ENCODE data around the gene DSCAML1. TPM values are rescaled to one million over a fixed set of nuclear protein-coding genes. Genes with fewer than 3 reads are reported as not detected.

The DSCAML1 gene
- total RNA-seq, 1 donor, result not detected

GRCh38 chr11:117387992-117388755 lies 408.8 kb downstream of the DSCAML1 start:
- no peak for TF ChIP-seq CTCF (IDR thresholded peaks at IDR 0.05; ENCODE audit: insufficient read depth, low read depth, low read length)
- H3K4me3 ChIP-seq (ENCODE audit: low read depth, low read length), result no peak overlapping the region
- DNase-seq (ENCODE audit: low read depth), result peak; percentile 74

GRCh38 chr11:117385906-117386305 lies 411.1 kb downstream of the DSCAML1 start:
- DNase-seq (ENCODE audit: low read depth), result no peak
- no peak overlapping the region for H3K4me3 ChIP-seq (ENCODE audit: low read depth, low read length)
- TF ChIP-seq CTCF (IDR thresholded peaks at IDR 0.05; ENCODE audit: insufficient read depth, low read depth, low read length), result no peak

GRCh38 chr11:117385471-117385870 lies 411.5 kb downstream of the DSCAML1 start:
- no peak for DNase-seq (ENCODE audit: low read depth)
- H3K4me3 ChIP-seq (ENCODE audit: low read depth, low read length), result no peak overlapping the region
- TF ChIP-seq CTCF (IDR thresholded peaks at IDR 0.05; ENCODE audit: insufficient read depth, low read depth, low read length), result no peak

GRCh38 chr11:117384045-117384444 lies 413.0 kb downstream of the DSCAML1 start:
- TF ChIP-seq CTCF (IDR thresholded peaks at IDR 0.05; ENCODE audit: insufficient read depth, low read depth, low read length), result no peak

GRCh38 chr11:117382746-117383145 lies 414.3 kb downstream of the DSCAML1 start:
- H3K4me3 ChIP-seq (ENCODE audit: low read depth, low read length), result no peak overlapping the region
- DNase-seq (ENCODE audit: low read depth), result no peak
- no peak for TF ChIP-seq CTCF (IDR thresholded peaks at IDR 0.05; ENCODE audit: insufficient read depth, low read depth, low read length)

More at GRCh38 chr11:117384045-117384444, 413.0 kb downstream of the DSCAML1 start:
- DNase-seq (ENCODE audit: low read depth), result peak; percentile 85
- no peak overlapping the region for H3K4me3 ChIP-seq (ENCODE audit: low read depth, low read length)

GRCh38 chr11:117381481-117382387 lies 415.3 kb downstream of the DSCAML1 start:
- no peak for DNase-seq (ENCODE audit: low read depth)

More at GRCh38 chr11:117381481-117382387, 415.3 kb downstream of the DSCAML1 start:
- no peak for TF ChIP-seq CTCF (IDR thresholded peaks at IDR 0.05; ENCODE audit: insufficient read depth, low read depth, low read length)
- no peak overlapping the region for H3K4me3 ChIP-seq (ENCODE audit: low read depth, low read length)
